ENCODE measurements around the gene ADK.

Gene ADK

DNA sequence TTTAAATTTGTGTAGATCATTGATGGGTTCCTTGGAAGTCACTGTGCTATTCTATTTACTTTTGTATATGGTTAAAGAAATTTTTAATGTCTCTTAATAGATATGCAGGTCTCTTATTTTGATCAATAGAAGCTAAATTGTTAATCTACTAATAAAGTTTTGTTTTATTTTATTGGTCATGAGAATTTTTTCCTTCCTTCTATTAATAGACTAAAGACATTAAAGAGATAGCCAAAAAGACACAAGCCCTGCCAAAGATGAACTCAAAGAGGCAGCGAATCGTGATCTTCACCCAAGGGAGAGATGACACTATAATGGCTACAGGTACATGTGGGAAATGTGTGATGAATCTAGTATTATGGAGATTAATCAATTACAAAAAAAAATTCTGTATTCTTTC, 449.1 kb downstream of the ADK start:
- no peak for TF ChIP-seq POLR2AphosphoS5 (IDR thresholded peaks at IDR 0.05; ENCODE audit: low read depth)
- TF ChIP-seq, protein P1, sequence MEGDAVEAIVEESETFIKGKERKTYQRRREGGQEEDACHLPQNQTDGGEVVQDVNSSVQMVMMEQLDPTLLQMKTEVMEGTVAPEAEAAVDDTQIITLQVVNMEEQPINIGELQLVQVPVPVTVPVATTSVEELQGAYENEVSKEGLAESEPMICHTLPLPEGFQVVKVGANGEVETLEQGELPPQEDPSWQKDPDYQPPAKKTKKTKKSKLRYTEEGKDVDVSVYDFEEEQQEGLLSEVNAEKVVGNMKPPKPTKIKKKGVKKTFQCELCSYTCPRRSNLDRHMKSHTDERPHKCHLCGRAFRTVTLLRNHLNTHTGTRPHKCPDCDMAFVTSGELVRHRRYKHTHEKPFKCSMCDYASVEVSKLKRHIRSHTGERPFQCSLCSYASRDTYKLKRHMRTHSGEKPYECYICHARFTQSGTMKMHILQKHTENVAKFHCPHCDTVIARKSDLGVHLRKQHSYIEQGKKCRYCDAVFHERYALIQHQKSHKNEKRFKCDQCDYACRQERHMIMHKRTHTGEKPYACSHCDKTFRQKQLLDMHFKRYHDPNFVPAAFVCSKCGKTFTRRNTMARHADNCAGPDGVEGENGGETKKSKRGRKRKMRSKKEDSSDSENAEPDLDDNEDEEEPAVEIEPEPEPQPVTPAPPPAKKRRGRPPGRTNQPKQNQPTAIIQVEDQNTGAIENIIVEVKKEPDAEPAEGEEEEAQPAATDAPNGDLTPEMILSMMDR (IDR thresholded peaks at IDR 0.05; ENCODE audit: insufficient read depth, low read length) = no peak
- Histone ChIP-seq H3K27me3 (ENCODE audit: insufficient read depth, poor library complexity, severe bottlenecking) (no peaks in the 10 kb centered on the region), H3K27ac (replicated peaks) (no peak overlapping the region), H3K4me3 (replicated peaks; ENCODE audit: insufficient read depth, low read length) (no peak overlapping the region)
- DNase-seq (ENCODE audit: low read depth in 1 of 2, low spot score in 1 of 2) = no peak

DNA sequence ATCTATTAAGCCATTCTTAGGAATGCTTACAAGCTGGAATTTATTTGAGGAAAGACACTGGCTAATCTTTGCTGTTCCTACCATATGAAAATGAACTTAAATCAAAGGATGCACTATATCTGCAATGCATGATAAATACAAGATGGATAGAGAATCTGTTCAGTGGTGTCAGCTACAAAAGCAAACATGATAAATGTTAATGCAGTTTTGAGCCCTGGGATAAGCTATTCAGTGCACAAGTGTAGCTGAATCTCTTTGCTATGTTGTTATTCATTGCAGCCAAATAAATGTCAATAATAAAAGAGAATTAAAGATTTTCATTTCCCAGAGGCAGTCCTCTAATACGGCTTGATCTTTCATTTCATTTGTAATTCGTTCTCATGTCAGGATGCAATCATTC, 451.6 kb downstream of the ADK start:
- Histone ChIP-seq H3K27me3 (ENCODE audit: insufficient read depth, poor library complexity, severe bottlenecking) (no peaks in the 10 kb centered on the region), H3K4me3 (replicated peaks; ENCODE audit: insufficient read depth, low read length) (no peak overlapping the region), H3K27ac (replicated peaks) (no peak overlapping the region)
- DNase-seq (ENCODE audit: low read depth in 1 of 2, low spot score in 1 of 2) = no peak
- no peak for TF ChIP-seq POLR2AphosphoS5 (IDR thresholded peaks at IDR 0.05; ENCODE audit: low read depth)
- TF ChIP-seq SPI1 (IDR thresholded peaks at IDR 0.05; ENCODE audit: borderline replicate concordance, low read depth) = no peak
- no peak for TF ChIP-seq GABPA (IDR thresholded peaks at IDR 0.05; ENCODE audit: low read depth)
- TF ChIP-seq, protein P2, sequence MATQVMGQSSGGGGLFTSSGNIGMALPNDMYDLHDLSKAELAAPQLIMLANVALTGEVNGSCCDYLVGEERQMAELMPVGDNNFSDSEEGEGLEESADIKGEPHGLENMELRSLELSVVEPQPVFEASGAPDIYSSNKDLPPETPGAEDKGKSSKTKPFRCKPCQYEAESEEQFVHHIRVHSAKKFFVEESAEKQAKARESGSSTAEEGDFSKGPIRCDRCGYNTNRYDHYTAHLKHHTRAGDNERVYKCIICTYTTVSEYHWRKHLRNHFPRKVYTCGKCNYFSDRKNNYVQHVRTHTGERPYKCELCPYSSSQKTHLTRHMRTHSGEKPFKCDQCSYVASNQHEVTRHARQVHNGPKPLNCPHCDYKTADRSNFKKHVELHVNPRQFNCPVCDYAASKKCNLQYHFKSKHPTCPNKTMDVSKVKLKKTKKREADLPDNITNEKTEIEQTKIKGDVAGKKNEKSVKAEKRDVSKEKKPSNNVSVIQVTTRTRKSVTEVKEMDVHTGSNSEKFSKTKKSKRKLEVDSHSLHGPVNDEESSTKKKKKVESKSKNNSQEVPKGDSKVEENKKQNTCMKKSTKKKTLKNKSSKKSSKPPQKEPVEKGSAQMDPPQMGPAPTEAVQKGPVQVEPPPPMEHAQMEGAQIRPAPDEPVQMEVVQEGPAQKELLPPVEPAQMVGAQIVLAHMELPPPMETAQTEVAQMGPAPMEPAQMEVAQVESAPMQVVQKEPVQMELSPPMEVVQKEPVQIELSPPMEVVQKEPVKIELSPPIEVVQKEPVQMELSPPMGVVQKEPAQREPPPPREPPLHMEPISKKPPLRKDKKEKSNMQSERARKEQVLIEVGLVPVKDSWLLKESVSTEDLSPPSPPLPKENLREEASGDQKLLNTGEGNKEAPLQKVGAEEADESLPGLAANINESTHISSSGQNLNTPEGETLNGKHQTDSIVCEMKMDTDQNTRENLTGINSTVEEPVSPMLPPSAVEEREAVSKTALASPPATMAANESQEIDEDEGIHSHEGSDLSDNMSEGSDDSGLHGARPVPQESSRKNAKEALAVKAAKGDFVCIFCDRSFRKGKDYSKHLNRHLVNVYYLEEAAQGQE (IDR thresholded peaks at IDR 0.05; ENCODE audit: insufficient replicate concordance, low read depth) = no peak
- TF ChIP-seq, protein P1 (IDR thresholded peaks at IDR 0.05; ENCODE audit: insufficient read depth, low read length) = no peak

DNA sequence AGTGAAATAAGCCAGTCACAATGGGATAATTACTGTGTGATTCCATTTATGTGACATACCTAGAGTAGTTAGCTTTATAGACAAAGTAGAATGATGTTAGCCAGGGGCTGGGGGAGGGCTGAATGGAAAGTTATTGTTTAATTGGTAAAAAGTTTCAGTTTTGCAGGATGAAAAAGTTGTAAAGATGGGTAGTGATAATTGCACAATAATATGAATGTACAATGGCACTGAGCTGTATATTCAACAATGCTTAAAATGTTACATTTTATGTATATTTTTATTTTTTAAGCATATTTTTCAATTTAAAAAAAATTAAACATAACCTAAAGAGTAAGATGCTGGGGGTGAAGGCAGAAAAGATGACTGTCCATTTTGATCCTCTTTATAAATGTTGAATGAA, 459.3 kb downstream of the ADK start:
- H3K27ac ChIP-seq (replicated peaks) = no peak overlapping the region
- H3K27me3 ChIP-seq (ENCODE audit: insufficient read depth, poor library complexity, severe bottlenecking) = no peaks in the 10 kb centered on the region
- no peak for DNase-seq (ENCODE audit: low read depth in 1 of 2, low spot score in 1 of 2)
- no peak overlapping the region for H3K4me3 ChIP-seq (replicated peaks; ENCODE audit: insufficient read depth, low read length)
- TF ChIP-seq SPI1 (IDR thresholded peaks at IDR 0.05; ENCODE audit: borderline replicate concordance, low read depth) (no peak), GABPA (IDR thresholded peaks at IDR 0.05; ENCODE audit: low read depth) (no peak), POLR2AphosphoS5 (IDR thresholded peaks at IDR 0.05; ENCODE audit: low read depth) (no peak)
- TF ChIP-seq, protein P1 (IDR thresholded peaks at IDR 0.05; ENCODE audit: insufficient read depth, low read length) = no peak
- TF ChIP-seq, protein P2 (IDR thresholded peaks at IDR 0.05; ENCODE audit: insufficient replicate concordance, low read depth) = no peak

DNA sequence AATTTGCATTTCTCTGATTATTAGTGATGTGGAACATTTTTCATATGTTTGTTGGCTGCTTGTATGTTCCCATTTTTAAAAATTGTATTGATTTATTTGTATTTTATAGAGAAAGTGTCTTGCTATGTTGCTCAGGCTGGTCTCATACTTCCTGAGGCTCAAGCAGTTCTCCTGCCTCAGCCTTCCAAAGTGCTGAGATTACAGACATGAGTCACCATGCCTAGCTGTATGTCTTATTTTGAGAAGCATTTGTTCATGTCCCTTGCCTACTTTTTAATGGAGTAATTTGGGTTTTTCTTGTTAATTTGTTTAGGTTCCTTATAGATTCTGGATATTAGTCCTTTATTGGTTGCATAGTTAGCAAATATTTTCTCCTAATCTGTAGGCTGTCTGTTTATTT, 461.2 kb downstream of the ADK start:
- Histone ChIP-seq H3K27ac (replicated peaks) (no peak overlapping the region), H3K27me3 (ENCODE audit: insufficient read depth, poor library complexity, severe bottlenecking) (no peaks in the 10 kb centered on the region), H3K4me3 (replicated peaks; ENCODE audit: insufficient read depth, low read length) (no peak overlapping the region)
- no peak for DNase-seq (ENCODE audit: low read depth in 1 of 2, low spot score in 1 of 2)
- no peak for TF ChIP-seq SPI1 (IDR thresholded peaks at IDR 0.05; ENCODE audit: borderline replicate concordance, low read depth)
- TF ChIP-seq, protein P2 (IDR thresholded peaks at IDR 0.05; ENCODE audit: insufficient replicate concordance, low read depth) = no peak
- TF ChIP-seq POLR2AphosphoS5 (IDR thresholded peaks at IDR 0.05; ENCODE audit: low read depth) = no peak
- no peak for TF ChIP-seq GABPA (IDR thresholded peaks at IDR 0.05; ENCODE audit: low read depth)
- TF ChIP-seq, protein P1 (IDR thresholded peaks at IDR 0.05; ENCODE audit: insufficient read depth, low read length) = no peak

Data from HL-60 (cell line).